NCI-H146 treated with DMSO at 0.1 percent for 48 hours (cell line): ENCODE data around the gene EPN1.

Experiments used
- DNase-seq: peaks from one replicate; lab custom pipeline; 2025; ENCODE audit not compliant: unreplicated experiment; lab: John Stamatoyannopoulos, UW

Gene EPN1

GRCh38 chr19:55646889-55647731 is 27.9 kb upstream of the EPN1 start:
- no peak for DNase-seq

GRCh38 chr19:55647732-55648584 is 27.1 kb upstream of the EPN1 start, which contains the start of gene CCDC106:
Gene CCDC106 (plus strand): TSS chr19:55648212. CDS start chr19:55649047, 835 bp downstream.
- DNase-seq = no peak

GRCh38 chr19:55648585-55649267 is 26.3 kb upstream of the EPN1 start:
- no peak for DNase-seq

- no peak for DNase-seq
These were observed 25.5 kb upstream of the EPN1 start for GRCh38 chr19:55649268-55650125.

GRCh38 chr19:55650126-55650557 is 24.9 kb upstream of the EPN1 start:
- DNase-seq = no peak

GRCh38 chr19:55650602-55651230 is 24.3 kb upstream of the EPN1 start:
- no peak for DNase-seq

- no peak for DNase-seq
These were observed 23.8 kb upstream of the EPN1 start for GRCh38 chr19:55651236-55651635.

- DNase-seq = no peak
These were observed 22.5 kb upstream of the EPN1 start for GRCh38 chr19:55652311-55653128.

- DNase-seq = peak; percentile 98
These were observed 21.2 kb upstream of the EPN1 start for GRCh38 chr19:55653651-55654322.

- peak; percentile 100 for DNase-seq
These were observed 20.6 kb upstream of the EPN1 start for GRCh38 chr19:55654323-55654867.

- peak; percentile 95 for DNase-seq
These were observed 20.0 kb upstream of the EPN1 start, which contains the start of gene U2AF2 for GRCh38 chr19:55654868-55655647. Gene U2AF2 (plus strand): TSS chr19:55655035. CDS start chr19:55655105, 70 bp downstream.

- no peak for DNase-seq
These were observed 19.4 kb upstream of the EPN1 start for GRCh38 chr19:55655648-55656040.

- DNase-seq = no peak
These were observed 18.5 kb upstream of the EPN1 start for GRCh38 chr19:55656552-55656951.

GRCh38 chr19:55656988-55657747 is 17.9 kb upstream of the EPN1 start:
- no peak for DNase-seq

- no peak for DNase-seq
These were observed 16.1 kb upstream of the EPN1 start for GRCh38 chr19:55658846-55659459.

- no peak for DNase-seq
These were observed 15.2 kb upstream of the EPN1 start for GRCh38 chr19:55659822-55660221.
